NCI-H146 (cell line): ENCODE results near the gene GCLC.

Experiments
- DNase-seq: peaks from one replicate; lab custom pipeline; 2025; lab: John Stamatoyannopoulos, UW

The GCLC gene

DNA sequence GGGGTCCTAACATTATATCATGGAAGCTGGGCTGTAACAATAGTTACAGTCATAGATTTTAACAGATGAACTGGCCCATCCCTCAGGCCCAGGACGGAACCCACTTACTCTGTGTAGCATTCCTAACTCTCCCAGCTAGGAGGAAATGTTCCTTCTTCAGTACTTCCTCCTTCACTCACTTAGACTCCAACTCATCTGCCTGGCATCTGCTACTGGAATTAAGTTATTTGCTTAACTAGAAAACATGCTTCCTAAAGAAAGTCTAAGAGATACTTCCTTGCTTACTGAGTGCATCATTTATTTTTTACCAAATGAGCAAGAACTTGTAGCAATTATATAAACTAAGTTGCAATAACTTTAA lies 20.5 kb downstream of the GCLC start:
- DNase-seq = no peak

- DNase-seq = no peak
Measured at GRCh38 chr6:53523511-53524454, 21.1 kb downstream of the GCLC start.

- DNase-seq = no peak
Measured at GRCh38 chr6:53520320-53520928, 24.5 kb downstream of the GCLC start.

DNA sequence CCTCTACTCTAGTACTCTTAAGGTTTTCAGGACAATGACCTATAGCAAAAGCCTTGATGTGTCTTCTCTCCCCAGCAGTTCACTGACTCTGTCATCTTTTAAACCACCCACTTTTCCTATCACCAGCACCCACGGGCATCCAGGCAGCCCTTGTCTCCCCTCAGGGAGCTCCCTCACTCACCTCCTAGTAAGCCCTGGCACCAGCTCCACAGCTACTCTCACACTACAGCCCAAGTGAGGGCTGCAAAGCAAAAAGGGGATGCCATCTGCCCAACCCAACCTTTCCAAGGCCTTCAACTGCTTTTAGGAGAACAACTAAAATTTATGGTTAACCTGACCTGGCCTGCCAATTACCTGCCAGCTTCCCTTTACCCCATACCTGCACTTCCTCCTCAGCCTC lies 26.0 kb downstream of the GCLC start:
- no peak for DNase-seq

- DNase-seq = no peak
Measured at GRCh38 chr6:53517021-53517420, 27.9 kb downstream of the GCLC start.

DNA sequence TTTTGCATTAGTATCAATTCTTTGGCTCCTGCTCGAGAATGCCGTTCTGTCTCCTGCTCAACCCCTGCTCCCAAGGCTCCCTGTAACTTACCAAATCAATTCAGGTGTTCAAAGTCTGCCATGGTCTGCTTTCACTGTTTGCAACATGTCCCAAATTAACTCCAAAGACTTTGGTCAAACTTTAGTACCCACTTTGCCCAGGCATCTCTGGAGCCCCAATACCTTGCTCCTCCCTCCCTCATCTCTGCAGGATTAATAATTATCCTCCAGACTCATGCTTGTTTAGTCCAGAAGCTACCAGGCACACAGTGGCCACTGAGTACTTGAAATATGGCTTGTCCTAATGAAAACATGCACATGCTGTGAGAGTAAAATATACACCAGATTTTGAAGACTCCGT lies 30.2 kb downstream of the GCLC start:
- DNase-seq = no peak

DNA sequence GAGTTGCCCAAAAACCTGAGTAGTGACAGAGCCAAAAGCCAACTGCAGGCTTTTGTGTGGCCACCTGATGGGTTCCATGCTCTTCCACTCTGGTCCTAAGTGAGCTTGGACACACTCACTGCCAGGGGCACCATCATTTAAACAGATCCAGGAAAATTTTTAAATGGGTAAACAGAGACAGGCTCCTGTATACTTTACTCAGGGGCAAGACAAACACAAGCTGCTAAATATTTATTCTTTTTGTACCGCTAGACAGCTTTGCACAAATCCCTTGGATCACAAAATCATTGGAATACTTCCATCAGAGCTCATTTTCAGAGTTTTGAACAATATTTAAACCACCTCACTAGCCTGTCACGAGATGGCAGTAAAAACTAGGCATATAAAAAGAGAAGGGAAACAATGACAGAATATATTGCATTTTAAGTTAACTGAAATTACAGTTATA lies 31.4 kb downstream of the GCLC start:
- no peak for DNase-seq

DNA sequence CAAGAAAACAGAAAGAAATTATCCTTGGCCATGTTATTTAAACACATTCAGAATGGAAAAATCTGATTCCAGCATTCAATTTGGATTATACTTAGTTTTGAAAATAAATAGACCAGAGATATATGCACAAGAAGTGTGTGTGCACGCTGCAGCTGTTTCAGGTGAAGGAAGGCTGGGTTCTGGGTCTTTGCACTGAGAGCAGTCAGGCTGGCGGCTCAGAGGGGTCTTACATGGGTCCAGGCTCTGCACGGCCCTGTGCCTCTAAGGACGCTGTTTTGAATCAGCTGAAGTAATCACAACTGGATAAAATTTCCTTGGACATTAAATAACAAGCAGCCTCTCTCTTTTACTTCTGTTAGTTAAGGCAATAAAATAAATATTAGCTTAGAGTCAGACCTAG lies 31.8 kb downstream of the GCLC start:
- DNase-seq = no peak

DNA sequence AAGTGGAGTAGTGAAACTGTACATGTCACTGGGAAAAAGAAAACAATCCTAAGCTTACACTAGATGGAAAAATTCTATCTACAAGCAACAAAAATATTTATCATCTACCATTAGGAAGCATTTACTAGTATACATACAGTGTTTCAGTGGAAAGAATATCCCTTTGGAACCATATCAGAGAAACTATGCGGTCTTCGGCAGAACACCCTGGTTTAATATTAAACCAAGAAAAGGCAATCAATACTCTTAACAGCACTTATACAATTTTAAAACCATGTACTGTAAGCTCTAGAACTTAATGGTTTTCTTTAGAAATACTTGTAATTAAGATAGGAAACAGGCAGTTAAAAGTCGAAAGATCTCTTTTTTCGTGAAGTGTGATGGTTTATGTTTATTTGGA lies 32.3 kb downstream of the GCLC start:
- DNase-seq = no peak

DNA sequence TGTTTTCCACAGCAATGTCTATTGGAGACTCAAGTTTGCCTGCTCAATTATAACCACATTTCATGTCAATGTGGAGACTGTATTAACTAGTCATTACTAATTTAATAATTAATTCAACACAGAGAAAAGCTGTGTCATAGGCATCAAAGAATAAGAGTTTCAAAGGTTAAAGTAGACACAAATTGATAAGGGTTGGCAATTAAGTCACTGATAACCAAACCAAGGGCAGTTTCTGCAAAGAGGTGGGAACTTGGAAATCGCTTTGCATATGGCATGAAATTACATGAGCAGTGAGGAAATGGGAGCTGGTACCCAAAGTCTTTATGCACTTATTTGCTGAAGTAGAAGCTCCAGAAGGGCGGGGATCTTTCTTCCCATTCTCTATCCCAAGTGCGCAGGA lies 34.2 kb downstream of the GCLC start:
- DNase-seq = no peak

DNA sequence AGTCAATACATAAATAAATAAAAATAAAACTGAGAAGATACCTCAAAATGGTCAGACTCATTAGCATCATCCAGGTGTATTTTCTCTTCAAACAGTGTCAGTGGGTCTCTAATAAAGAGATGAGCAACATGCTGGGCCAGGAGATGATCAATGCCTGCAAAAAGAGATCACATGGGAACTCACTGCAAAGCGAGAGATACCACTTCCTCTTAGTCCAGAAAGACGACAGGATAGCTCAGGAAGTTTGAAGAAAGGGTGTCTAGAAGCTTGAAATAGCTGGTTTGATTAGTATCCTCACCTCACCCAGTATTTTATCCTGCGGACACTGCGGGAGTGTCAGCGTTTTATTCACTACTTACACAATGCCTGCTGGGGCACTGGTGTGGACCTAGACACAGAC lies 38.0 kb downstream of the GCLC start:
- no peak for DNase-seq

GRCh38 chr6:53504512-53504911 lies 40.4 kb downstream of the GCLC start:
- no peak for DNase-seq

- DNase-seq = no peak
Measured at GRCh38 chr6:53503060-53503459, 41.8 kb downstream of the GCLC start.

DNA sequence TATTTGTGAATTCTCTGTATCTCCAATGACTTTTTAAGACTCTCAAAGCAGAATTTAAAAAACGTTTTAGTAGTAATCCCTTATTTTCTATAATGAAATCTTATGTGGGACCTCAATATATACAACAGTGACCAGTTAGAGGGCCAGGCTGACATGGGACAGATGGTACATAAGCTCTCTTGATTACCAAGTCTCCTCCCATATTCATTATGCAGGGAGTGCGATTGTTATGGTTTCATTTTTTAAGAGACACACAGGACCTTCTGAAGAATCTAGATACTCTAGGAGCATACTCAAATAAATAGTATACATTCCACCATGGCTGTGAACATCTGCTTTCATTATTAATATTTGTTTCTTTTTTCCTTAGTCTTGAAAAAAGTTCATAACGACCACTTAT lies 43.5 kb downstream of the GCLC start:
- DNase-seq = no peak

DNA sequence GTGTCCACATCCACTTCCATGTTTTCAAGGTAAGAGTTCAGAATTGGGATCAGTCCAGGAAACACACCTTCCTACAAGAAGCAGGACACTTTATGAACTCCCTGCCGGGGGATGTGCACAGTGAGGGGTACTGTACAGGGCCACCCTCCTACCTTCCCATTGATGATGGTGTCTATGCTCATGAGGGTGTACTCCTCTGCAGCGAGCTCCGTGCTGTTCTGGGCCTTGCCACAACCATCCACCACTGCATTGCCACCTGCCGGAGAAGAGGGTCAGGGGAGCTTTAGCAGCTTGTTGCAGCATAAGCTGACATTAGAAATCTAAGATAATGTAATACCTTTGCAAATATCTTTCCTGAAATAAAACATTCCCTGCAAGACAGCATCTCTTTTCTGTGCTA lies 44.8 kb downstream of the GCLC start:
- DNase-seq = no peak

DNA sequence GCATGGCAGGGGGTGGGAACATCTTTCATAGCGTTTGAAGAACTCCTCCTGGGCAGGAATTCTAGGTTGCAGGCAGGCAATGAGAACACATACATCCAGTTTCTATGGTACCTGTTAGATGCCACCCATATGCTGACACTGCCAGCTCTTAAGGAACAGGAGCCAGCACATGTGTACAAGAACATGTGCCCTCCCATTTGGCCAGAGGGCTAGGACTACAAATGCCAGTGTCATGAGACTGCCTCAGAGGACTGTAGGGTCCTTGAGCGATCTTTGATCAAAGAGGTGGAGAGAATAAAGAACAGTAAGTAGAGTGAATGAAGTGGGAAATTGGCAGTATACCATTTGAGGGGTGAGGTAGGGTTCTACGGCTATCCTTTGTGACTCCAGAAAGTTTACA lies 45.8 kb downstream of the GCLC start:
- DNase-seq = no peak

GRCh38 chr6:53498649-53499048 lies 46.3 kb downstream of the GCLC start:
- DNase-seq = no peak

- no peak for DNase-seq
Measured at GRCh38 chr6:53497905-53498304, 47.0 kb downstream of the GCLC start.

GRCh38 chr6:53496797-53497375 lies 48.0 kb downstream of the GCLC start:
- DNase-seq = no peak

DNA sequence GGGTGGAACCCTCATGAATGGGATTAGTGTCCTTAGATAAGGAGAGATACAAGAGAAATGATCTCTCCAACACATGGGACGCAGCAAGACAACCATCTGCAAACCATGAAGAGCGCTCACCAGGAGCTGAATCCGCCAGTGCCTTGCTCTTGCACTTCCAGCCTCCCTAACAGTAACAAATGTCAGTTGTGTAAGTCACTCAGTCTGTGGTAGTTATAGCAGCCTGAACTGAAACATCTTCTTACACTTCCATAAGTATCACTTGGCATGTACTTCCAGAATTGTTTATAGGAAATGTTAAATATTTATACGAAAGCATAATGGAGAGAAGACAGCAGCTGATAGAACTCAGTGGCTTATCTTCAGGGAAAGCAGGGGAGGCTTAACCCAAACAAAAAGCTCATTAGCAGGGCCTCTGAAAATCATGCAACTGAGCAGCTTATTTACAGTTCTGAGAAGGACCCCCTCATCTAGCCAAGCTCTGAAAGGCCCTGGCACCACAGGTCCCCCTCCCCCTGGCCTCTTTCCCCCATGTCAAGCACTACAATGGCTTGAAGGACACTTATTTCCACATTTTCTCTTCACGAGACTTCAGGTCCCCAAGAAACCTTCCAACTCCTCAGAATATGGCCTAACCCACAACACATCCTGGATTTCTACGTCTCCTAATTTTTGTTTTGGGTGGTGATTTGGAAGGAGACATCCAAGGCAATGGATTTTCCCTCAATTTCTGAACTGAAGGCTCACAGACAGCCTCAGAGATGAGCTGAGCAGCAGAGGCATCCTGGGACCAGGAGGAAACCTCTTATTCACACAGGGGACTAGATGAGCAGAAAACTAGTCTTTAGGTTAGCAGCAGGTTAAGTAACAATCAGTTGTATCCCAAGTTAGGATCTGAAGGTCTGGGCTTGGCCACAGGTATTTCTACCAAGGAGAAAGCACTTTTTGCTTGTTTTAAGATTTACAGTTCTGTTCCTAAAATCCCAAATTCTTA lies 49.1 kb downstream of the GCLC start:
- no peak for DNase-seq

- DNase-seq = no peak
Measured at GRCh38 chr6:53494076-53494475, 50.8 kb downstream of the GCLC start.

DNA sequence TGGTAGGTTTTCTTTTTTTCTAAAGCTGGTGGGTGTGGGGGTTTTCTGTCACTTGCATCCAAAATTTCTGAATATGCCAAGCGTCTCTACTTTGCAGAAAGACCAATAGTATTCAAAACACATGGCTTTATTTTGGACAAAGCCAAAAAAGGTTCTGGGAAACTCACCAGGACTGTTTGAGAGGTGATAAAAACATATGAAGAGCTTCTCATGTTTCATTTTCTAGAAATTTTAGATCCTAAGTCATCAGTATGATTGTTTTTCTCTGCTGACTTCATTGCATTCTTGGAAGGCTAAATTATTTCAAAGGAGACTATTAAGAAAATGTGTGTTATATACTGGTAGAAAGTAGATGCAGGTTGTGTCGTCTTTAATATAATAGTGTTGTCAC lies 51.3 kb downstream of the GCLC start:
- DNase-seq = no peak
